ENCODE results near the gene ULK2. TPM values are rescaled to one million over a fixed set of nuclear protein-coding genes. Genes with fewer than 3 reads are reported as not detected.

Gene ULK2
- total and polyA plus RNA-seq, 2 of the 13 experiments (the other 11 are each of a cell fraction or from before 2014, with no cell fraction given): 0.01 TPM; not detected in 1

- in situ Hi-C loops (cut with HindIII; ENCODE audit: extremely low pct_ligation_motif_present, low pct_unique_long_range_greater_than_20kb): no loop called here
- 63% methylated on average over 5 of the region's 6 CpGs for WGBS (ENCODE audit: low lambda C conversion rate)
- Histone ChIP-seq H3K4me1 (ENCODE audit: insufficient read depth, low read length) (peaks cover 32% of the 10 kb centered on the region), H3K79me2 (ENCODE audit: insufficient read depth, low read length) (no peaks in the 10 kb centered on the region), H4K20me1 (ENCODE audit: insufficient read depth, low read length) (no peaks in the 10 kb centered on the region), H3K27me3 (ENCODE audit: control insufficient read depth in 1 of 2, insufficient read depth in 2 of 2, low read length in 2 of 2) (no peaks in the 10 kb centered on the region), H3K9ac (ENCODE audit: insufficient read depth, low read depth, low read length) (no peak overlapping the region), H3K27ac (ENCODE audit: extremely low read length, insufficient read depth, low read length) (no peak overlapping the region), H3K4me2 (ENCODE audit: low read depth, low read length) (no peak overlapping the region), H3K36me3 (replicated peaks in 1 of 2; ENCODE audit: control insufficient read depth in 1 of 2, insufficient read depth in 2 of 2, low read length in 2 of 2) (no peaks in the 10 kb centered on the region), H2AFZ (ENCODE audit: low read length) (no peak overlapping the region), H3K9me3 (ENCODE audit: low read length) (no peaks in the 10 kb centered on the region), H3K4me3 (replicated peaks in 1 of 3; ENCODE audit: insufficient read depth in 1 of 3, low read depth in 2 of 3, low read length in 3 of 3) (no peak overlapping the region)
- DNase-seq (ENCODE audit: low spot score) (no peak), ATAC-seq (no peak), FAIRE-seq (no peak)
- intact Hi-C loops (cut with micrococcal nuclease; ENCODE audit: unreplicated experiment): no loop called here
- CTCF ChIA-PET (ENCODE audit: low intra/inter-chr PET ratio, low total read pairs): no interaction called here
- POLR2A ChIA-PET: no interaction called here
- BruUV-seq (replicated peaks): no TSS peak
- TF ChIP-seq DMAP1 (CRISPR knock-in tag; IDR thresholded peaks at IDR 0.05): no peak
- no peak for TF ChIP-seq TFAP4 (IDR thresholded peaks at IDR 0.05; ENCODE audit: borderline replicate concordance, low read depth)
- TF ChIP-seq ZNF713 (CRISPR knock-in tag; IDR thresholded peaks at IDR 0.05): no peak
- TF ChIP-seq ZSCAN31 (CRISPR knock-in tag; IDR thresholded peaks at IDR 0.05; ENCODE audit: low read depth): no peak
- no peak for TF ChIP-seq NPAS2 (CRISPR knock-in tag; IDR thresholded peaks at IDR 0.05; ENCODE audit: borderline replicate concordance)
- no peak for TF ChIP-seq MXI1 (IDR thresholded peaks at IDR 0.05; ENCODE audit: borderline replicate concordance, low read depth, low read length)
- no peak for TF ChIP-seq ZNF710 (CRISPR knock-in tag; IDR thresholded peaks at IDR 0.05; ENCODE audit: borderline replicate concordance)
- no peak for TF ChIP-seq SNRNP70 (IDR thresholded peaks at IDR 0.05; ENCODE audit: low read depth, low read length)
- TF ChIP-seq ZNF512B (CRISPR knock-in tag; IDR thresholded peaks at IDR 0.05; ENCODE audit: borderline replicate concordance): no peak
- TF ChIP-seq ZNF280D (CRISPR knock-in tag; IDR thresholded peaks at IDR 0.05): no peak
- TF ChIP-seq ZNF740 (CRISPR knock-in tag; IDR thresholded peaks at IDR 0.05): no peak
Measured at GRCh38 chr17:19755392-19755791, 112.3 kb downstream of the ULK2 start.

Data from HepG2 (cell line).